HG03159 (cell line): ENCODE data around the gene VPS11.
"Not testable (repeated sequence)": the region's sequence is repeated elsewhere in the genome, so short reads cannot be mapped to it uniquely, and the experiment has no call there.

Experiments used
- ATAC-seq: cut with Tn5 transposase; IDR thresholded peaks from one replicate; pipeline ENCODE4 v1.9.1; 2021; ENCODE audit warnings: mild to moderate bottlenecking, moderate library complexity; ENCODE audit not compliant: unreplicated experiment

VPS11 gene

DNA sequence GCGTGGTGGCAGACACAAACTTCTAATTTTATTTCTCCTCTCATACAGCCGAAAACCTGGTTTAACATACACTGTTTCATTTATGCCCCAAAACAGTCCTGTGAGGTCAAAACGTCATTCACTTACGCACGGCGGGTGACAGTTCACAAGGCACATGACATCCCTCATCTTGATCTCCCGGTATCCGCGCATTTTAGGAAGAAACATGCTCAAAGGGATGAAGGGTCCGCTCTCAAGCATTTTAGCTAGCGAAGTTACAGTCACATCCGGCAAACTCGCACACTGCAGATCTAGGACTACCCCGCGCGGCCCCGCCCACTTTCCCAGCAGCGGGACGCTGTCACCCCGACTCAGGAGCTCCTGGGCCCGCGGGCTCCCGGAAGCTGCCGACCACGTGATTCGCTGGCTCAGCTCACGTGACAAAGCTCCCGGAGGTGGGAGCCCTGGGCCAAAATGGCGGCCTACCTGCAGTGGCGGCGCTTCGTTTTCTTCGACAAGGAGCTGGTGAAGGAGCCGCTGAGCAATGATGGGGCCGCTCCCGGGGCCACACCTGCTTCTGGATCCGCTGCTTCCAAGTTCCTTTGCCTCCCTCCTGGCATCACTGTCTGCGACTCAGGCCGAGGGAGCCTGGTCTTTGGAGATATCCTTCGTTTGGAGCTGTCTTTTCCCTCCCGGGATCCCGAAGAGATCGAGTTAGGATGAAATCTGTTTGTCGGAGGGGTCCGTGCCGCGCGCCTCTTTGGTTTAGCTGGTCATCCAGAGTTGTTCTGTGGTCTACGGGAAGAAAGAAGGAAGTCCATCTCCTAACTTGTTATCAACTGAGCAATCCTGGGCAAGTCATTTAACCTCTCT is at the start of gene VPS11:
TSS of gene VPS11 (plus strand) at position 448 of the 852 bp plus-strand sequence. CDS start at position 454, 6 bp downstream.
- ATAC-seq: peak; percentile 93

GRCh38 chr11:119018074-119018938 is 49.3 kb upstream of the VPS11 start, which contains the start of the genes RPS25 and TRAPPC4:
TSS of gene RPS25 (minus strand) at chr11:119018343. CDS start at chr11:119018284, 59 bp downstream.
TSS of gene TRAPPC4 (plus strand) at chr11:119018766. CDS start at chr11:119018796, 30 bp downstream.
- ATAC-seq: peak; percentile 90

- no peak for ATAC-seq
Measured at GRCh38 chr11:119019996-119020395, 47.6 kb upstream of the VPS11 start.

- ATAC-seq: no peak
Measured at GRCh38 chr11:119021631-119022030, 46.0 kb upstream of the VPS11 start.

GRCh38 chr11:119023741-119024140 is 43.9 kb upstream of the VPS11 start:
- no peak for ATAC-seq

- no peak for ATAC-seq
Measured at GRCh38 chr11:119024430-119025098, 43.1 kb upstream of the VPS11 start.

DNA sequence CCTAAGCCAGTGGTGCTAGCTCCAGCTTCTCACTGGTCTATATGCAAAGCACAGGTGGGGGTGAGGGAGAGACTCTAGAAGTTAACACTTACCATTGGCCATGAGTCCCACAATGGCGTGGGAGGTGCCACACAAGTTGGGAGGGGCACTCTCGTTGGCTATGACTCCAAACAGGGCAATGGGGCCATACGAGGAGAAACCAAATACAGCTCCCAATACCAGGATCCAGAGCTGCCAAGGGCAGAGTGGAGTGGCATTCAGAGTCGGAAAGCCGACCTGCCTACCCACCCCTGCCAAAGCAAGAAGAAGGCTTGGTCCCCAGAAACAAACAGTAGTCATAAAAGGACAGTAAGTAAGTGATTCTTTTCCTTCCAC is 42.5 kb upstream of the VPS11 start:
- no peak for ATAC-seq

- ATAC-seq: no peak
Measured at GRCh38 chr11:119025541-119025940, 42.1 kb upstream of the VPS11 start.

GRCh38 chr11:119025978-119026766 is 41.4 kb upstream of the VPS11 start:
- no peak for ATAC-seq

DNA sequence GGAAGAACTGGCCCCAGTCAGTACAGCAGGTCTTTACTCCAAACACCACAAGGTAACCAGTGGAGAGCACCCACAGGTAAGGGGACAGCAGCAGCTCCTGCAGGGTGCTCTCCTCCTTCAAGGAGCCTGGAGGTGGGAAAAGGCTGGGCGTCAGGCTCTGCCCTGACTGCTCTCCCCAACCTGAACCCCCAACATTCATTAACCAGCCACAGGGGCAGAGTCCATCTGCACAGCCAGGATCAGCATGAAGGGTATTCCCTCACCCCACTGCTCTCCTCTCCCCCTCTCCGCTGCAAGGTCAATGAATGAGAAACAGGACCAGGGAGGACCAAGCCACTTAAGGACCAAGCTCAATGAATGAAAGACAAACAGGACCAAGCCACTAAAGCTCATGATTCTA is 40.6 kb upstream of the VPS11 start:
- ATAC-seq: no peak

DNA sequence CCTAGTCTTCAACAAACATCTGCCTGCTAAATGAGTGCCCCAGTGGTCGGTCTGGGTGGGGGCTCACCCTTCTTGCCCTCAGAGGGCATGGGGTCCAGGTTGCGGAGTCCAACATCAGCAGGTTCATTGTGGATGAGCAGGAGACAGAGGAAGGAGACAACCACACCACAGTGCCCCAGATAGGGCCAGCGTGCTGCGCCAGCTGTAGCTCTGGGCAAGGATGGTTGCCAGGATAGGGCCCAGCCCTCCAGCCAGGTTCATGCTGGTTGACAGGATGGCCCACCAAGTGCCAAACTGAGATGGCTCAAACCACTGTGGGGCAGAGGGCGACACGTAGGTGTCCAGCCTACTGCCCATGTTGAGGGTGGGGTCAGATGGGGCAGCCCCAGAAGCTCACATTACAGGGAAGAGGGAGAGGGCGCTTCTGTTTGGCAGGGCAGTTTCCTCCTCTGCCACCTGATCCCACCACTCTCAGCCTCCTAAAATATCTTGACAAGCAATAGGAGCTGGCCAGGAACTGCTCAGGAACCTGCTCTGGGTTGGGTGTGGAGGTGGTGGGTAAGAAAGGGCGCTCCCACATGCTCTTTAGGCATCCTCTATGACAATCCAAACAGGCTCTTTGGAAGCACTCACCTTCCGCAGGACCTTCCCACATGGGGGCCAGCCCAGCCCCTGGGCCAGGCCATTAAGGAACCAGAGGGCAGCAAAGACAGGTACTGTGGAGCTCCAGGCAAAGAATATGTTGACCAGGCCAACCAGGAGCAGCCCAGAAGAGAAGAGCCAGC is 39.9 kb upstream of the VPS11 start:
- ATAC-seq: no peak

DNA sequence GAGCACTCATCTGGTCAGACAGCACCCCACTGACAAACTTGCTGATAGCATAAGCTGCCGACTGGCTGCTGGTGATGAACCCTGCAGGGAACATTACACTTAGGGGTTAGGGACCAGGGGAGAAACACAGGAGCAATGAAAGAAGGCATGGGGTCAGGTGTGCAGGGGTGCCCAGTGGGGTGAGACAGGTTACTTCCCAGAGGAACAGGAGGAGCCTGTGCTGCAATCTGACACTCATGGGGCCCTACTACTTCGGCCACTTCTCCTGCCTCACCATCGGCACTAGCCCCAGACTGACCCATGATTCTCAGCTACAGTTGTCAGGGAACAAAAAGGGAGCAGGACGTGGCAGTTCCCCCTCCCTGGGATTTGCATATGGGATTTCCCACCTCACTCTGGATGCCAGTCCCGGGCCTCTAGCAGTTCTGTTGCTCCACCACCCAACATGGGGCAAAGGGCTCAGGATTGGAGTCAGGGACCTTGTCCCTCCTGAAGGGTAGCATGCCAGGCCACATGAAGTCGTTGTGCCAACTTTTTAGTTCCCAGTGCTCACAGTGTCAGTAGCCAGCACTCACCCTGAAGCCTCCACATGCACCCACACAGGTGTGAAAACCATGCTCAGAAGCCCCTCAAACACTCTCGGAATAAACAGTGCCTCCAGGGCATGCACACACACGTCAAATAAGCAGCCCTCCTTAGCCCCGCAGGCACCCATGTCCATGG is 39.1 kb upstream of the VPS11 start:
- no peak for ATAC-seq

- no peak for ATAC-seq
Measured at GRCh38 chr11:119029069-119029339, 38.6 kb upstream of the VPS11 start.

DNA sequence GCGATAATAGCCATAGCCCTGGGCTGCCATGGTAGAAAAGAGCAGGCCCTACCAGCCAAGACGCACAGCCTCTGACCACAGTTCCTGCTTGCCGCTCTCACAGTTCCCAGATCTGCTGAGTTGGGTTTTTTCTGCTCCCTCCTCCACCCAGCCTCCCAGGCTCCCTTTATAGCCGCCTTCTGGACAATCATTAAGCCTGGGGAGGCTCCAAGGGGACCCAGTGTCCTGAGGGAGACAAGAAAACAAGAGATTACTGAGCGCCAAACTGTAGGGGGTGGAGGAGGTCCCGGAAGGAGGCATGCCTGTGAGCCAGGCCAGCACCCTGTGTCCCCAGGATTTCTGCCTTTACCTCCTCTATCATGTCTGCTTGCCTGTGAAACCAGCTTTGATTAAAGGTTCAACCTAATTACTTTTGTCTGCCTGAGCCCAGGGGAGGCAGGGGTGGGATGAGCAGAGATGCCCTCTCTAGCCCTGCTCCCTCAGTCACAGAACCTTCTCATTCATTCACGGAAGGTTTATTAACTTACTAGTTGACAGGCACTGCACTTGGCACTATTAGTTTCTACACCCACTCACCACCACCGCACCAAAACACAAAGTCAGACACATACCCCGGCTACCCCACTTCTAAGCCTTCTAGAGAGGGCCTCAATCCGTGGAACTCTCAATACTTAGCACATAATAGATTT is 38.1 kb upstream of the VPS11 start:
- ATAC-seq: no peak

GRCh38 chr11:119030029-119030328 is 37.6 kb upstream of the VPS11 start:
- peak; percentile 4 for ATAC-seq

GRCh38 chr11:119030329-119031047 is 37.1 kb upstream of the VPS11 start, which contains the start of gene SLC37A4:
TSS of gene SLC37A4 (minus strand) at chr11:119030877.
- ATAC-seq: peak; percentile 90

DNA sequence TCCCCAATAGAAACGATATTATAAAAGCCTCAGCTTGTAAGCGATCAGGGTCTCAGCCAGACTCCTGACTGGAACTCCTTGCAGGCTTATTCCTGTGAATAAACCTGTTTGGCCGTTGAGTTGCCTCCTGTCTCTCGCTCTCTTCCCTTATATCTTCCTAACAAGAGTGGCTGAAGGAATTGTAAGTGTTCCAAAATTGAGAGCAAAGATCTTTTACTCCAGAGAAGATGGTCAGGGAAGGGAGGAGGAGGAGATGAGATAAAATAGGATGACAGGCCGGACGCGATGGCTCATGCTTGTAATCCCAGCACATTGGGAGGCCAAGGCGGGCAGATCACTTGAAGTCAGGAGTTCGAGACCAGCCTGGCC is 35.7 kb upstream of the VPS11 start:
- ATAC-seq: no peak

GRCh38 chr11:119033421-119033820 is 34.2 kb upstream of the VPS11 start:
- not testable (repeated sequence) for ATAC-seq
